K562 (cell line): Measurements from ENCODE around the gene PAIP1. TPM values are rescaled to one million over a fixed set of nuclear protein-coding genes. Genes with fewer than 3 reads are reported as not detected.

Experiments
- GABPB1 ChIP-seq: sonication (generic); formaldehyde crosslinking; IDR thresholded peaks from 2 replicates; pipeline ENCODE4 v1.8.0; 2022; ENCODE audit warnings: mild to moderate bottlenecking, missing genetic modification reagents
- GATAD2B ChIP-seq: fragments of 450-650 bp; IDR thresholded peaks from 2 replicates; pipeline ENCODE4 v1.6.1; 2017; ENCODE audit warnings: mild to moderate bottlenecking, borderline replicate concordance
- MEF2A ChIP-seq: IDR thresholded peaks from 2 replicates; pipeline ENCODE4 v1.6.1; 2011; ENCODE audit warnings: low read depth, mild to moderate bottlenecking, low read length, moderate library complexity; ENCODE audit not compliant: control insufficient read depth
- MTA2 ChIP-seq: fragments of 450-650 bp; IDR thresholded peaks from 2 replicates; pipeline ENCODE4 v1.6.1; 2016; ENCODE audit warnings: low read depth
- NONO ChIP-seq, 2 experiments: fragments of 200-400 bp in 1 of 2; fragments of 450-650 bp in 1 of 2; formaldehyde crosslinking in 1 of 2; IDR thresholded peaks; 2 replicates each; pipeline ENCODE4 v1.6.1; 2017; ENCODE audit warnings: low read depth in 2 of 2, mild to moderate bottlenecking in 2 of 2, moderate library complexity in 2 of 2, low read length in 1 of 2
- RBM34 ChIP-seq: fragments of 200-400 bp; formaldehyde crosslinking; IDR thresholded peaks from 2 replicates; pipeline ENCODE4 v1.6.1; 2018; ENCODE audit warnings: low read length, borderline replicate concordance; ENCODE audit not compliant: insufficient read depth
- SAFB ChIP-seq: fragments of 200-400 bp; formaldehyde crosslinking; IDR thresholded peaks from 2 replicates; pipeline ENCODE4 v1.6.1; 2017; ENCODE audit warnings: low read depth, low read length, borderline replicate concordance
- UBTF ChIP-seq, 2 experiments: IDR thresholded peaks; 2 replicates each; pipeline ENCODE4 v1.6.1; 2012; ENCODE audit warnings: improper control_type of control experiment in 2 of 2, low read depth in 2 of 2, low read length in 2 of 2, borderline replicate concordance in 1 of 2
- ZNF431 ChIP-seq: sonication (generic); formaldehyde crosslinking; IDR thresholded peaks from 2 replicates; pipeline ENCODE4 v1.8.0; 2022; ENCODE audit warnings: mild to moderate bottlenecking, missing genetic modification reagents
- polyA plus RNA-seq, 8 experiments: library from polyadenylated mRNA; depleted of rRNA in 4 of 8; stranded (reverse) in 5 of 8; unstranded in 3 of 8; fragments of >200 nt; fragmentation: Nextera tagmentation in 2 of 8; fragmentation: Illumina TruSeq in 1 of 8; extraction: Ambion mirVana in 2 of 8; extraction: Trizol in 1 of 8; gene quantifications; 2 replicates each; pipeline versions ENCODE4 v1.2.1 to v1.2.3, GENCODE V29; 2011 to 2014; ENCODE audit warnings: inconsistent platforms in 1 of 8, missing spikeins in 1 of 8
- total RNA-seq, 7 experiments: library from RNA; depleted of rRNA in 6 of 7; stranded (reverse); fragments of >200 nt in 6 of 7; fragmentation: Illumina TruSeq in 2 of 7; extraction: Trizol in 2 of 7; gene quantifications; 2 replicates each; pipeline versions ENCODE4 v1.2.1 to v1.2.3, GENCODE V29; 2011 to 2021; ENCODE audit warnings: low replicate concordance in 1 of 7
- TF ChIP-seq, protein P1 (sequence below): fragments of 450-650 bp; IDR thresholded peaks from 2 replicates; pipeline ENCODE4 v1.6.1; 2017; ENCODE audit warnings: antibody characterized with exemption, mild to moderate bottlenecking
- TF ChIP-seq, protein P2 (sequence below), 2 experiments: fragments of 450-650 bp in 1 of 2; IDR thresholded peaks; 2 replicates each; pipeline ENCODE4 v1.6.1; 2011 to 2017; ENCODE audit warnings: low read depth in 2 of 2, antibody characterized with exemption in 1 of 2, borderline replicate concordance in 1 of 2, low read length in 1 of 2, mild to moderate bottlenecking in 1 of 2, mixed read lengths in 1 of 2; ENCODE audit not compliant: control insufficient read depth in 1 of 2
- TF ChIP-seq, protein P3 (sequence below): fragments of 250-450 bp; sonication (Bioruptor Pico); IDR thresholded peaks from 2 replicates; pipeline ENCODE4 v1.5.0; 2022; ENCODE audit warnings: mild to moderate bottlenecking

The PAIP1 gene
- total and polyA plus RNA-seq, 9 of the 15 experiments (the other 6 are each of a cell fraction or from before 2014, with no cell fraction given): 51.7 to 181 (median 102) TPM

GRCh38 chr5:43556857-43557542, at the start of gene PAIP1 (continued):
- TF ChIP-seq, protein P1, sequence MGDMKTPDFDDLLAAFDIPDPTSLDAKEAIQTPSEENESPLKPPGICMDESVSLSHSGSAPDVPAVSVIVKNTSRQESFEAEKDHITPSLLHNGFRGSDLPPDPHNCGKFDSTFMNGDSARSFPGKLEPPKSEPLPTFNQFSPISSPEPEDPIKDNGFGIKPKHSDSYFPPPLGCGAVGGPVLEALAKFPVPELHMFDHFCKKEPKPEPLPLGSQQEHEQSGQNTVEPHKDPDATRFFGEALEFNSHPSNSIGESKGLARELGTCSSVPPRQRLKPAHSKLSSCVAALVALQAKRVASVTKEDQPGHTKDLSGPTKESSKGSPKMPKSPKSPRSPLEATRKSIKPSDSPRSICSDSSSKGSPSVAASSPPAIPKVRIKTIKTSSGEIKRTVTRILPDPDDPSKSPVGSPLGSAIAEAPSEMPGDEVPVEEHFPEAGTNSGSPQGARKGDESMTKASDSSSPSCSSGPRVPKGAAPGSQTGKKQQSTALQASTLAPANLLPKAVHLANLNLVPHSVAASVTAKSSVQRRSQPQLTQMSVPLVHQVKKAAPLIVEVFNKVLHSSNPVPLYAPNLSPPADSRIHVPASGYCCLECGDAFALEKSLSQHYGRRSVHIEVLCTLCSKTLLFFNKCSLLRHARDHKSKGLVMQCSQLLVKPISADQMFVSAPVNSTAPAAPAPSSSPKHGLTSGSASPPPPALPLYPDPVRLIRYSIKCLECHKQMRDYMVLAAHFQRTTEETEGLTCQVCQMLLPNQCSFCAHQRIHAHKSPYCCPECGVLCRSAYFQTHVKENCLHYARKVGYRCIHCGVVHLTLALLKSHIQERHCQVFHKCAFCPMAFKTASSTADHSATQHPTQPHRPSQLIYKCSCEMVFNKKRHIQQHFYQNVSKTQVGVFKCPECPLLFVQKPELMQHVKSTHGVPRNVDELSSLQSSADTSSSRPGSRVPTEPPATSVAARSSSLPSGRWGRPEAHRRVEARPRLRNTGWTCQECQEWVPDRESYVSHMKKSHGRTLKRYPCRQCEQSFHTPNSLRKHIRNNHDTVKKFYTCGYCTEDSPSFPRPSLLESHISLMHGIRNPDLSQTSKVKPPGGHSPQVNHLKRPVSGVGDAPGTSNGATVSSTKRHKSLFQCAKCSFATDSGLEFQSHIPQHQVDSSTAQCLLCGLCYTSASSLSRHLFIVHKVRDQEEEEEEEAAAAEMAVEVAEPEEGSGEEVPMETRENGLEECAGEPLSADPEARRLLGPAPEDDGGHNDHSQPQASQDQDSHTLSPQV: peak; percentile 77
- 0 out of 2 replicates have a peak, but pooled peaks have one; percentile 20 for TF ChIP-seq MTA2
- TF ChIP-seq GATAD2B: peak; percentile 89
- peak; percentile 11; the same call in 1 of the 2 replicates for TF ChIP-seq GABPB1 (CRISPR knock-in tag)
- TF ChIP-seq RBM34: 0 out of 2 replicates have a peak, but pooled peaks have one; percentile 36
- TF ChIP-seq NONO (IDR thresholded peaks at IDR 0.05; ENCODE audit: low read depth in 2 of 2, low read length in 1 of 2): peak; percentile 89 to 90
- TF ChIP-seq, protein P2, sequence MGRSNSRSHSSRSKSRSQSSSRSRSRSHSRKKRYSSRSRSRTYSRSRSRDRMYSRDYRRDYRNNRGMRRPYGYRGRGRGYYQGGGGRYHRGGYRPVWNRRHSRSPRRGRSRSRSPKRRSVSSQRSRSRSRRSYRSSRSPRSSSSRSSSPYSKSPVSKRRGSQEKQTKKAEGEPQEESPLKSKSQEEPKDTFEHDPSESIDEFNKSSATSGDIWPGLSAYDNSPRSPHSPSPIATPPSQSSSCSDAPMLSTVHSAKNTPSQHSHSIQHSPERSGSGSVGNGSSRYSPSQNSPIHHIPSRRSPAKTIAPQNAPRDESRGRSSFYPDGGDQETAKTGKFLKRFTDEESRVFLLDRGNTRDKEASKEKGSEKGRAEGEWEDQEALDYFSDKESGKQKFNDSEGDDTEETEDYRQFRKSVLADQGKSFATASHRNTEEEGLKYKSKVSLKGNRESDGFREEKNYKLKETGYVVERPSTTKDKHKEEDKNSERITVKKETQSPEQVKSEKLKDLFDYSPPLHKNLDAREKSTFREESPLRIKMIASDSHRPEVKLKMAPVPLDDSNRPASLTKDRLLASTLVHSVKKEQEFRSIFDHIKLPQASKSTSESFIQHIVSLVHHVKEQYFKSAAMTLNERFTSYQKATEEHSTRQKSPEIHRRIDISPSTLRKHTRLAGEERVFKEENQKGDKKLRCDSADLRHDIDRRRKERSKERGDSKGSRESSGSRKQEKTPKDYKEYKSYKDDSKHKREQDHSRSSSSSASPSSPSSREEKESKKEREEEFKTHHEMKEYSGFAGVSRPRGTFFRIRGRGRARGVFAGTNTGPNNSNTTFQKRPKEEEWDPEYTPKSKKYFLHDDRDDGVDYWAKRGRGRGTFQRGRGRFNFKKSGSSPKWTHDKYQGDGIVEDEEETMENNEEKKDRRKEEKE (IDR thresholded peaks at IDR 0.05; ENCODE audit: borderline replicate concordance in 1 of 2, control insufficient read depth in 1 of 2, low read depth in 2 of 2, low read length in 1 of 2): peak in 1 of 2 experiments; percentile 53; a peak in 1 of 4 replicates
- peak in 1 of 2 experiments; percentile 17 for TF ChIP-seq UBTF (IDR thresholded peaks at IDR 0.05; ENCODE audit: borderline replicate concordance in 1 of 2, low read depth in 2 of 2, low read length in 2 of 2)
- TF ChIP-seq, protein P3, sequence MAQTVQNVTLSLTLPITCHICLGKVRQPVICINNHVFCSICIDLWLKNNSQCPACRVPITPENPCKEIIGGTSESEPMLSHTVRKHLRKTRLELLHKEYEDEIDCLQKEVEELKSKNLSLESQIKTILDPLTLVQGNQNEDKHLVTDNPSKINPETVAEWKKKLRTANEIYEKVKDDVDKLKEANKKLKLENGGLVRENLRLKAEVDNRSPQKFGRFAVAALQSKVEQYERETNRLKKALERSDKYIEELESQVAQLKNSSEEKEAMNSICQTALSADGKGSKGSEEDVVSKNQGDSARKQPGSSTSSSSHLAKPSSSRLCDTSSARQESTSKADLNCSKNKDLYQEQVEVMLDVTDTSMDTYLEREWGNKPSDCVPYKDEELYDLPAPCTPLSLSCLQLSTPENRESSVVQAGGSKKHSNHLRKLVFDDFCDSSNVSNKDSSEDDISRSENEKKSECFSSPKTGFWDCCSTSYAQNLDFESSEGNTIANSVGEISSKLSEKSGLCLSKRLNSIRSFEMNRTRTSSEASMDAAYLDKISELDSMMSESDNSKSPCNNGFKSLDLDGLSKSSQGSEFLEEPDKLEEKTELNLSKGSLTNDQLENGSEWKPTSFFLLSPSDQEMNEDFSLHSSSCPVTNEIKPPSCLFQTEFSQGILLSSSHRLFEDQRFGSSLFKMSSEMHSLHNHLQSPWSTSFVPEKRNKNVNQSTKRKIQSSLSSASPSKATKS (CRISPR knock-in tag): no peak
- TF ChIP-seq MEF2A: no peak
- TF ChIP-seq SAFB: 0 out of 2 replicates have a peak, but pooled peaks have one; percentile 44
- peak; percentile 31 for TF ChIP-seq ZNF431 (CRISPR knock-in tag)
